T47D (cell line): ENCODE results near the gene ITCH.
"Not testable (repeated sequence)": the region's sequence is repeated elsewhere in the genome, so short reads cannot be mapped to it uniquely, and the experiment has no call there.

Source experiments
- DNase-seq, 2 experiments: peaks; one replicate each; pipeline versions ENCODE4 v3.0.0 to v3.0.0-alpha.2; 2011 to 2012; ENCODE audit warnings: low read depth in 1 of 2, low spot score in 1 of 2
- JUND ChIP-seq: IDR thresholded peaks from 2 replicates; pipeline ENCODE4 v1.6.1; 2012; ENCODE audit warnings: low read depth
- in situ Hi-C: cut with HindIII; loops from 2 replicates; pipeline ENCODE4 v1.10.0; 2016; ENCODE audit warnings: low sequenced_read_pairs, low pct_unique_long_range_greater_than_20kb

The ITCH gene

GRCh38 chr20:34373445-34373844 lies 10.4 kb downstream of the ITCH start:
- in situ Hi-C loops, result no loop called here
- DNase-seq, result no peak
- TF ChIP-seq JUND, result no peak

DNA sequence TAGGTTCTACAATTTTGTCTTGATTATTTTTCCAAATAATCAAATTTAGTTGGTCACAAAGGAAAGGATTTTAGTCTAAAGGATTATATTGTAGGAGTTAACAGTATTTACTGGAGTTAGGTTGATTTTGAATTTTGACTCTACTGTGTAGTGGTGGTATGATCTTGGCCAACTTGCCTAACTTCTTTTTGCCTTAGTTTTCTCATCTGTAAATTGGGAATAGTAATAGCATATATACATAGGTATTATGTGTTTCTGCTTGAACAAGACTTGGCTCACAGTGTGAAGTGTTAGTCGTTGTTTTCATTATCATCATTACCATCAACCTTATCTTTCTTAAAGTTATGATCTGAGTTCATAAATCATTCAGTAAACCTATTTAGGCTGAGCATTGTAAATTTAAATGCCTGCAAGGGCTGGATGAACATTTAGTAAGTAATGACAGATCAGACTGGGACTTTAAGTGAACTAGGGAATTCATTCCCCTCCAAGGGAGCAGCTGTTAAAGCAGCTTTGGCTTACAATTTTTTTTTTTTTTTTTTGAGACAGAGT lies 11.2 kb downstream of the ITCH start:
- no peak for TF ChIP-seq JUND
- no peak for DNase-seq
- in situ Hi-C loops, result no loop called here

DNA sequence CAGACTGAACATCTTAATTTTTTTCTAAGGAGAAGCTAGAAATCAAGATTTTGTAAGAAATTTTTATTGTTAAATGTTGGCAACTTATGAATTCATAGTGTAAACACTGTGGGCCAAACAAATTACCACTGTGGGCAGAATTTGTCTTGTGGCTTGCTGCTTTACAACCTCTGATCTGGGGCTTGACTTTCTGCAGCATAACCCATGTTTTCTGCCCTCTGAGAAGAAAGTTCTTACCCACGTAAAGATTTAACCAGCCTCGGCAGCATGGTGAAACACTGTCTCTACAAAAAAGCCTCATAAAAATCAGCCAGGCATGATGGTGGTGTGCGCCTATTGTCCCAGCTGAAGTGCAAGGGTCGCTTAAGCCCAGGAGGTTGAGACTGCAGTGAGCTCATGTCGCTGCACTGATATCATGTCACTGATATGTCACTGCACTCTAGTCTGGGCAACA lies 12.9 kb downstream of the ITCH start:
- DNase-seq, result no peak
- in situ Hi-C loops, result no loop called here

DNA sequence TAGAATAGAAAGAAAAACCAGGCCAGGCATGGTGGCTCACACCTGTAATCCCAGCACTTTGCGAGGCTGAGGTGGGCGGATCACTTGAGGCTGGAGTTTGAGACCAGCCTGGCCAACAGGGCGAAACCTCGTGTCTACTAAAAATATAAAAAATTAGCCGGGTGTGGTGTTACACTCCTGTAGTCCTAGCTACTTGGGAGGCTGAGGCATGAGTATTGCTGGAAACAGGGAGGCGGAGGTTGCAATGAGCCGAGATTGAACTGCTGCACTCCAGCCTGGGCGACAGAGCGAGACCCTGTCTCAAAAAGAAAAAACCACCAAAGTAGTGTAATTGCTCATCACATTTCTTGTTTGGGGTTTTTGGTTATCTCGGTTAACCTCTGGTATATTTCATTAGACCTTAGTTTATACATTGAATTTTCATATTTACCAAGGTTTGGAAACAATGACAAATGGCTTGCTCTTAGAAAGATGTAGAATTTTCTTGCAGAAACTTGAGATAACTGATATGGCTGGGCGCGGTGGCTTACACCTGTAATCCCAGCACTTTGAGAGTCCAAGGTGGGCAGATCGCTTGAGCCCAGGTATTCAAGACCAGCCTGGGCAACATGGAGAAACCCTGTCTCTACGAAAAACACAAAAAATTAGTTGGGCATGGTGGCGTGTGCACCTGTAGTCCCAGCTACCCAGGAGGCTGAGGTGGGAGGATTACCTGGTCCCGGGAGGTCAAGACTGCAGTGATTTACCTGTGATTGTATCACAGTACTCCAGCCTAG lies 14.2 kb downstream of the ITCH start:
- in situ Hi-C loops, result no loop called here
- TF ChIP-seq JUND, result no peak
- no peak for DNase-seq

More for the DNA sequence above, 12.9 kb downstream of the ITCH start:
- no peak for TF ChIP-seq JUND

GRCh38 chr20:34382174-34382573 lies 19.1 kb downstream of the ITCH start:
- DNase-seq, result no peak
- TF ChIP-seq JUND, result no peak
- in situ Hi-C loops, result no loop called here

GRCh38 chr20:34382877-34383455 lies 19.9 kb downstream of the ITCH start:
- in situ Hi-C loops, result not testable (repeated sequence)

GRCh38 chr20:34385464-34385863 lies 22.4 kb downstream of the ITCH start:
- TF ChIP-seq JUND, result no peak
- in situ Hi-C loops, result no loop called here
- no peak for DNase-seq

More at GRCh38 chr20:34382877-34383455, 19.9 kb downstream of the ITCH start:
- not testable (repeated sequence) for DNase-seq

- TF ChIP-seq JUND, result no peak
- in situ Hi-C loops, result no loop called here
- no peak for DNase-seq
These were observed 24.9 kb downstream of the ITCH start for GRCh38 chr20:34388000-34388399.

GRCh38 chr20:34388678-34389077 lies 25.6 kb downstream of the ITCH start:
- DNase-seq, result no peak
- in situ Hi-C loops, result no loop called here
- TF ChIP-seq JUND, result no peak

- in situ Hi-C loops, result no loop called here
- no peak for DNase-seq
These were observed 26.3 kb downstream of the ITCH start for GRCh38 chr20:34389206-34389953.

DNA sequence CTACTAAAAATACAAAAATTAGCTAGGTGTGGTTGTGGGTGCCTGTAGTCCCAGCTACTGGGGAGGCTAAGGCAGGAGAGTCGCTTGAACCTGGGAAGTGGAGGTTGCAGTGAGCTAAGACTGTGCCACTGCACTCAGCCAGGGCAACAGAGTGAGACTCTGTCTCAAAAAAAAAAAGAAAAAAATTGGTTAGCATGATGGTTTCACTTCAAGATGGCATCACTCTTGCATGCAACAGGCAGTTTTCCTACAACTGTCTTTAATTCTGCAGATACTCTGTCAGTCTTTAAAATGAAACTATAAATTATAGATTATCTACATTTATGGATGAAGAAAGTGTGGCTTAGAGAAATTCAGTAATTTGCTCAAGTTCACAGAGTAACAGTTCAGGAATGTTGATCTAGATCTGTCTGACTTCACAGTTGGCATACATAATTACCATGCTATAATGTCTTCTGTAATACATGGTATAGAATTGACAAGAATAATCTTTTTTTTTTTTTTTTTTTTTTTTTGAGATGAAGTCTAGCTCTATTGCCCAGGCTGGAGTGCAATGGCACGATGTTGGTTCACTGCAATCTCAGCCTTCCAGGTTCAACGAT lies 27.0 kb downstream of the ITCH start:
- DNase-seq, result no peak
- TF ChIP-seq JUND, result no peak
- in situ Hi-C loops, result no loop called here

More at GRCh38 chr20:34389206-34389953, 26.3 kb downstream of the ITCH start:
- TF ChIP-seq JUND, result no peak

GRCh38 chr20:34396408-34396807 lies 33.3 kb downstream of the ITCH start:
- no peak for TF ChIP-seq JUND
- in situ Hi-C loops, result no loop called here
- DNase-seq, result no peak
